Activated CD4-positive, alpha-beta T cell treated with anti-CD3 and anti-CD28 coated beads, Interleukin-2, amount 50 U/mL, for 48 hours (primary cell): ENCODE results near the gene RNU5D-1.

Source experiments
- DNase-seq, 2 experiments: peaks; one replicate each; pipeline ENCODE4 v3.0.0-alpha.2; 2020

Gene RNU5D-1

DNA sequence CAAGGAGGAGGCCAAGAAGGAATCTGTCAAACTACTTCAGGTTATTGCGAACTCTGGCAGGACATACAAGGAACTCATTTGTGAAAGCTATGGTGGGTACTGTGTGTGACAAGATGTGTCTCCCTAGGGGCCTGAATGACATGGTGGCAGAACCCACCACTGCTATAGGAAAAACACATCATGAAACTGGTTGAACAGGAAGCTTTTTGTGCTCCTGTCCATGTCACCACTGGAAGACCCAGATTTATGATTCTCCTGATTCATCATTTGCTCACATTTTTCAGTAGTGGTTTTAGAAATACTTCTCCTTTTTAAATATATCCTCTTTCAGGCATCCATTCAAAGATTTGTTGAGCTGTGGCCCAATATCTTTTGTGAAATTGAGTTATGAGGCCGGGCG is 32.8 kb downstream of the RNU5D-1 start:
- no peak for DNase-seq

DNA sequence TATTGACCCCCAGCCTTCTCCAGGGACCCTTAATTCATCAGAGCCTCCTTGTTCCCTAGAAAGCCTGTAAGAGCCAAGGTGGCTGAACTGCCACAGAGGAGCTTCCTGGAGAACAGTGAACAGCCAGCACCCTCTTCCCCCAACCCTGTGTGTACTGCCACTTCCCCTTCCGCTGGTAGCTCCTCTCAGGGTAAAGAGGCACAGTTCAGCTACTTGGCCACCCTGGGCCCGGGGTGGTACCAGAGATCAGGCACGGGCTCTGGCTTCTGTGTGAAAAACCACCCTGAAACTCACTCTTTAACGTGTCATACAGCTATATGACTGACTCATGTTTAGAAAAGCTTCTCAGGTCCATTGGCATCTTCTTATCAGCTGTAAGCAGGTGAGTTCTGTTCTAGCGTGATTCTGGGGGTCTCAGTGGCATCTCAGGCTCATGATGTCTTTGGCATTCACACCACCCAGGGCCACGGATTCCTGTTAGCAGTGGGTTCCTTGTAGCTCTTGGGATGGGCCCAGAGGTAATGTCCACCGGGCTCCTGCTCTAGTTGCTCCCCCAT is 34.1 kb downstream of the RNU5D-1 start:
- DNase-seq: peak; percentile 24 to 43

DNA sequence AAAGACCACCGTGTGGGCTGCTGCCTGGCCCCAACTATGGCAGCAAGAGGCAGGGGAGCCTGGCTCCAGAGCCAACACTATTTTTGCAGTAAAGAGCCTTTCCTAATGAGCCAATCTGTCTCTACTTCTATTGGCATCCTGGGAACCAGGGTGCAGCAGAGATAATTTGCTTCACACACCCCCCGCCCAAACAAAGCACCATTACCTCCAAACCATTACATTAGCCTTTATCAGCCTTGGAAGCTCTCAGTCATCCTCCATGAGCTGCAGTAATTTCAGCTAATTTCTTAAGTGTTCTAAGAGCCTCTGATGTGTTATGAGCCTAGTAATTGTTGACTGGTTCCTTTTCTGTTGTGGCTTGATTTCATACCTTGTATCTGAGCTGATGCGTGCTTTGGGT is 34.9 kb downstream of the RNU5D-1 start:
- no peak for DNase-seq

- no peak for DNase-seq
Measured at GRCh38 chr1:44695671-44696070, 35.3 kb downstream of the RNU5D-1 start.

- no peak for DNase-seq
Measured at GRCh38 chr1:44694863-44695478, 36.0 kb downstream of the RNU5D-1 start.

DNA sequence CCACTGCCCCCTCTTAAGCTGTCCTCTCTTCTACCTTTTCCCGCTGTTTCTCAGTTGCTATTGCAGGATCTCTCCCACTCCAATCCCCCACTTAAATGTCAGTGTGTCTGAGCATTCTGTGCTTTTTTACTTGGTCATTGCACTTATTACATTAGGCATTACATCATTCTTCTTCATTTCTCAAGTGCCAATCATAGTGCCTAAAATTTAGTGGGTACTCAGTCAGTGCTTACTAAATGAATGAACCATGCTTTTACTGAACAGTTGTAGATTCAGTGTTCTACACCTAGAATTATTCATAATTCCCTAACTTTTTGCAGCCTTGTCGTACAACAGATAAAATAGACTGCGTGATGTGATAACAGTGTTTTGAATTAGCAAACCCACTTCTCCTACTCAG is 37.1 kb downstream of the RNU5D-1 start:
- DNase-seq: no peak

GRCh38 chr1:44693159-44693558 is 37.8 kb downstream of the RNU5D-1 start:
- DNase-seq: no peak

- no peak for DNase-seq
Measured at GRCh38 chr1:44689447-44689765, 41.6 kb downstream of the RNU5D-1 start.

GRCh38 chr1:44688760-44689446 is 42.1 kb downstream of the RNU5D-1 start:
- no peak for DNase-seq

DNA sequence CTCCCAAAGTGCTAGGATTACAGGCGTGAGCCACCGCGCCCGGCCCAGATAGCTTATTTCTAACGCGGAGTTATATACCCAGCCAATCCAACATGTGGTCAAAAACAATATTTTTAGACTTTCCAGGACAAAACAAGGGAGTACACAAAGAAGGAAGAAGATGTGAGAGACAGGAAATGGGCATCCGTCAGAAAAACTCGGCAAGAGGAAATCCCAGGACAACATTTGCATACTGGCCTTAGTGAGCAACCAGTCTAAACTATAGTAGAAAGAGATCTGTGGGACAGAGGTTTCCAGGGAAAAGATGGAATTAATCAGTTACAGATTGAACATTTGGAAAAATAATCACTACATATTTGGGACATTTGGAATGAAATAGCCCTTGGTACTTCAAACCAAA is 45.1 kb downstream of the RNU5D-1 start:
- no peak for DNase-seq

- no peak for DNase-seq
Measured at GRCh38 chr1:44685218-44685617, 45.8 kb downstream of the RNU5D-1 start.

DNA sequence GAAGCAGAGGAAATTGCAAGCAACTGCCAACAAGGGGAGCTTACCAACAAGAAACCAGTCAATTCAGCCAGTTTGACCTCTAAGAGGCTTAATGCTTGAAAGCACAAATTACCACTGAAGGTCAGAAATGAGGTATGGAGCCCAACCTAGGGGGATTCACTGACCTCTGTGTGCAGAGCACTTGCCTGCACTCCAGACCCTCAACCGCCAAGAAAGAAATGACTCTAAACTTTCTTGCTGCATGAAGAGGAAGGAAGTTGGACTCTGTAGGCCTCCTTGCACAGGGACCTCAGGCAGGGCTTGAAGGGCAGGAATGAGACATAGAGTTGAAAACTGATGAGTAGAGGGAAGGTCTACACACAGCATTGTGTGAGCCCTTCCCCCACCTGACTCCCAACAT is 46.4 kb downstream of the RNU5D-1 start:
- DNase-seq: no peak

GRCh38 chr1:44682883-44683265 is 48.1 kb downstream of the RNU5D-1 start:
- DNase-seq: no peak

- DNase-seq: no peak
Measured at GRCh38 chr1:44681905-44682882, 48.8 kb downstream of the RNU5D-1 start.
